GM23338 (cell line): ENCODE data around the gene FBXL20. TPM values are rescaled to one million over a fixed set of nuclear protein-coding genes. Genes with fewer than 3 reads are reported as not detected.

Experiments
- ATAC-seq: fragments of 200-7000 bp; cut with Tn5 transposase; 3 replicates; pipeline ENCODE4 v1.9.1; 2020
- DNase-seq: peaks from one replicate; pipeline ENCODE4 v3.0.0-alpha.2; 2015; ENCODE audit warnings: low spot score
- H2AFZ ChIP-seq: fragments of 200-600 bp; sonication (generic); 2 replicates; pipeline ENCODE4 v1.8.0; 2016; ENCODE audit warnings: antibody characterized with exemption, mild to moderate bottlenecking, moderate library complexity
- H3F3A ChIP-seq: fragments of 200-600 bp; sonication (generic); replicated peaks from 2 replicates; pipeline ENCODE4 v1.8.0; 2017; ENCODE audit warnings: antibody characterized with exemption, mixed run types, low read depth
- H3K27ac ChIP-seq: fragments of 200-600 bp; sonication (generic); 2 replicates; pipeline ENCODE4 v1.6.1; 2016; ENCODE audit warnings: low read depth
- H3K27me3 ChIP-seq: fragments of 200-600 bp; sonication (generic); 2 replicates; pipeline ENCODE4 v1.8.0; 2016; ENCODE audit warnings: mild to moderate bottlenecking, mixed run types, moderate library complexity; ENCODE audit not compliant: insufficient read depth
- H3K36me3 ChIP-seq: fragments of 200-600 bp; sonication (generic); 2 replicates; pipeline ENCODE4 v1.8.0; 2016; ENCODE audit warnings: mild to moderate bottlenecking; ENCODE audit not compliant: insufficient read depth
- H3K4me1 ChIP-seq: fragments of 200-600 bp; sonication (generic); 2 replicates; pipeline ENCODE4 v1.8.0; 2016; ENCODE audit warnings: mild to moderate bottlenecking, moderate library complexity; ENCODE audit not compliant: insufficient read depth
- H3K4me2 ChIP-seq: fragments of 200-600 bp; sonication (generic); 2 replicates; pipeline ENCODE4 v1.7.1; 2017; ENCODE audit warnings: mixed run types
- H3K4me3 ChIP-seq: fragments of 200-600 bp; sonication (generic); 2 replicates; pipeline ENCODE4 v1.6.1; 2016; ENCODE audit warnings: mixed run types
- H3K79me2 ChIP-seq: fragments of 200-600 bp; sonication (generic); replicated peaks from 2 replicates; pipeline ENCODE4 v1.8.0; 2017; ENCODE audit warnings: mild to moderate bottlenecking; ENCODE audit not compliant: insufficient read depth
- H3K9me2 ChIP-seq: fragments of 200-600 bp; sonication (generic); 2 replicates; pipeline ENCODE4 v1.8.0; 2017; ENCODE audit not compliant: insufficient read depth
- H4K20me1 ChIP-seq: fragments of 200-600 bp; sonication (generic); replicated peaks from 2 replicates; pipeline ENCODE4 v1.8.0; 2017; ENCODE audit warnings: mild to moderate bottlenecking; ENCODE audit not compliant: insufficient read depth
- H3K27ac Mint-ChIP-seq: 2 replicates; pipeline ENCODE4 v1.8.0; 2020; ENCODE audit warnings: inconsistent platforms, mild to moderate bottlenecking, moderate library complexity, mixed read lengths
- H3K27me3 Mint-ChIP-seq: 3 replicates; pipeline ENCODE4 v1.8.0; 2022; ENCODE audit warnings: low read depth, mild to moderate bottlenecking, moderate library complexity, mixed read lengths, inconsistent platforms; ENCODE audit not compliant: insufficient read depth, poor library complexity
- H3K36me3 Mint-ChIP-seq: 3 replicates; pipeline ENCODE4 v1.8.0; 2021; ENCODE audit warnings: low read depth, mild to moderate bottlenecking, inconsistent platforms, moderate library complexity, mixed read lengths
- H3K4me1 Mint-ChIP-seq: 3 replicates; pipeline ENCODE4 v1.8.0; 2020; ENCODE audit warnings: mild to moderate bottlenecking, inconsistent platforms, mixed read lengths
- H3K4me3 Mint-ChIP-seq: 3 replicates; pipeline ENCODE4 v1.8.0; 2021; ENCODE audit warnings: moderate library complexity, mild to moderate bottlenecking, inconsistent platforms, mixed read lengths
- H3K9me3 Mint-ChIP-seq: 3 replicates; pipeline ENCODE4 v1.8.0; 2020; ENCODE audit warnings: moderate library complexity, mild to moderate bottlenecking, inconsistent platforms, mixed read lengths
- CREB1 ChIP-seq: fragments of 250-450 bp; sonication (Bioruptor Pico); IDR thresholded peaks from 2 replicates; pipeline ENCODE4 v1.5.0; 2020; ENCODE audit warnings: low read depth, mild to moderate bottlenecking, moderate library complexity
- EZH2 ChIP-seq: fragments of 200-600 bp; sonication (generic); IDR thresholded peaks from one replicate; pipeline ENCODE4 v1.8.0; 2017; ENCODE audit warnings: antibody characterized with exemption, mild to moderate bottlenecking, low read depth; ENCODE audit not compliant: unreplicated experiment
- EZH2phosphoT487 ChIP-seq: fragments of 200-600 bp; sonication (generic); IDR thresholded peaks from one replicate; pipeline ENCODE4 v1.8.1; 2018; ENCODE audit warnings: antibody characterized with exemption; ENCODE audit not compliant: unreplicated experiment
- JUNB ChIP-seq: IDR thresholded peaks from one replicate; pipeline ENCODE4 v1.6.1; 2016; ENCODE audit warnings: antibody characterized with exemption; ENCODE audit not compliant: unreplicated experiment
- NANOG ChIP-seq: IDR thresholded peaks from 2 replicates; pipeline ENCODE4 v1.6.1; 2016; ENCODE audit warnings: antibody characterized with exemption, borderline replicate concordance
- POLR2AphosphoS5 ChIP-seq: IDR thresholded peaks from 2 replicates; pipeline ENCODE4 v1.6.1; 2016; ENCODE audit warnings: antibody characterized with exemption, low read depth
- STAT1 ChIP-seq: IDR thresholded peaks from one replicate; pipeline ENCODE4 v1.6.1; 2016; ENCODE audit warnings: antibody characterized with exemption; ENCODE audit not compliant: unreplicated experiment
- ZNF114 ChIP-seq: fragments of 250-450 bp; sonication (Bioruptor Pico); IDR thresholded peaks from 2 replicates; pipeline ENCODE4 v1.5.0; 2020; ENCODE audit warnings: mild to moderate bottlenecking, moderate library complexity
- ZNF331 ChIP-seq: fragments of 250-450 bp; sonication (Bioruptor Pico); IDR thresholded peaks from 2 replicates; pipeline ENCODE4 v1.5.0; 2020; ENCODE audit warnings: low read depth, mild to moderate bottlenecking, moderate library complexity
- polyA plus RNA-seq: library from polyadenylated mRNA; unstranded; fragments of >200 nt; fragmentation: Nextera tagmentation; extraction: Ambion mirVana; gene quantifications from 2 replicates; pipeline ENCODE4 v1.2.1, GENCODE V29; 2016
- total RNA-seq: library from RNA; depleted of rRNA; stranded (reverse); fragments of >200 nt; shearing (Covaris generic); gene quantifications from 2 replicates; pipeline ENCODE4 v1.2.3, GENCODE V29; 2014
- TF ChIP-seq, protein P1 (sequence below), 2 experiments: fragments of 200-600 bp in 1 of 2; sonication (generic) in 1 of 2; conservative IDR thresholded peaks; 2 replicates each; pipeline versions ENCODE4 v1.5.1 to v1.6.1; 2016 to 2017; ENCODE audit warnings: antibody characterized with exemption in 2 of 2, low read depth in 2 of 2, mild to moderate bottlenecking in 2 of 2, moderate library complexity in 1 of 2
- TF ChIP-seq, protein P2 (sequence below): fragments of 250-450 bp; sonication (Bioruptor Pico); IDR thresholded peaks from 2 replicates; pipeline ENCODE4 v1.5.0; 2020; ENCODE audit warnings: mild to moderate bottlenecking, moderate library complexity
- TF ChIP-seq, protein P3 (sequence below): IDR thresholded peaks from 2 replicates; pipeline ENCODE4 v1.6.1; 2016; ENCODE audit warnings: antibody characterized with exemption
- TF ChIP-seq, protein P4 (sequence below): IDR thresholded peaks from one replicate; pipeline ENCODE4 v1.6.1; 2018; ENCODE audit warnings: antibody characterized with exemption; ENCODE audit not compliant: unreplicated experiment

The FBXL20 gene
- total and polyA plus RNA-seq, 2 experiments from 2014 or later, result 2.9 to 6.9 TPM

DNA sequence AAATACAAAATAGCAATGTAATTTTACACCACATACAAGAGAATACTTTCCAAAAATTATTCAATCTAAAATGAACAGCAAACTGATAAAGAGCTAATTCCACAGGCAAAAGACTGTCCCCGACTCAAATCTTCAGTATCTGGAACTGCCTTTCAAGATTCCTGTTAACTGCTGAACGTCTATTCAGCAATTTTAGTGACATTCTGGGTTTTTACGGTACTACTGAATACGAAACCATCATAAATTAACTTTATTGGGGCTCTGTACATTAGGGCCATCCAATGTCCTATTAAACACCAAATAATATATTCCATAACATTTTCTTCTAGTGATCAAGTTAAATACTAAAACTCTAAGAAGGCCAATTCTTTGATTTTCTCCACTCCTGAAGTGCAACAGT is 1.6 kb downstream of the FBXL20 start:
- H3K27me3 ChIP-seq, result no peaks in the 10 kb centered on the region
- H3K36me3 ChIP-seq, result no peaks in the 10 kb centered on the region
- H2AFZ ChIP-seq, result no peak overlapping the region
- TF ChIP-seq EZH2 (no peak), CREB1 (CRISPR knock-in tag) (no peak), JUNB (no peak), EZH2phosphoT487 (no peak), ZNF114 (CRISPR knock-in tag) (no peak), STAT1 (no peak), NANOG (no peak), POLR2AphosphoS5 (no peak), ZNF331 (CRISPR knock-in tag) (no peak)
- TF ChIP-seq, protein P1, sequence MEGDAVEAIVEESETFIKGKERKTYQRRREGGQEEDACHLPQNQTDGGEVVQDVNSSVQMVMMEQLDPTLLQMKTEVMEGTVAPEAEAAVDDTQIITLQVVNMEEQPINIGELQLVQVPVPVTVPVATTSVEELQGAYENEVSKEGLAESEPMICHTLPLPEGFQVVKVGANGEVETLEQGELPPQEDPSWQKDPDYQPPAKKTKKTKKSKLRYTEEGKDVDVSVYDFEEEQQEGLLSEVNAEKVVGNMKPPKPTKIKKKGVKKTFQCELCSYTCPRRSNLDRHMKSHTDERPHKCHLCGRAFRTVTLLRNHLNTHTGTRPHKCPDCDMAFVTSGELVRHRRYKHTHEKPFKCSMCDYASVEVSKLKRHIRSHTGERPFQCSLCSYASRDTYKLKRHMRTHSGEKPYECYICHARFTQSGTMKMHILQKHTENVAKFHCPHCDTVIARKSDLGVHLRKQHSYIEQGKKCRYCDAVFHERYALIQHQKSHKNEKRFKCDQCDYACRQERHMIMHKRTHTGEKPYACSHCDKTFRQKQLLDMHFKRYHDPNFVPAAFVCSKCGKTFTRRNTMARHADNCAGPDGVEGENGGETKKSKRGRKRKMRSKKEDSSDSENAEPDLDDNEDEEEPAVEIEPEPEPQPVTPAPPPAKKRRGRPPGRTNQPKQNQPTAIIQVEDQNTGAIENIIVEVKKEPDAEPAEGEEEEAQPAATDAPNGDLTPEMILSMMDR (conservative IDR thresholded peaks at IDR 0.05; ENCODE audit: low read depth in 2 of 2), result no peak
- TF ChIP-seq, protein P2, sequence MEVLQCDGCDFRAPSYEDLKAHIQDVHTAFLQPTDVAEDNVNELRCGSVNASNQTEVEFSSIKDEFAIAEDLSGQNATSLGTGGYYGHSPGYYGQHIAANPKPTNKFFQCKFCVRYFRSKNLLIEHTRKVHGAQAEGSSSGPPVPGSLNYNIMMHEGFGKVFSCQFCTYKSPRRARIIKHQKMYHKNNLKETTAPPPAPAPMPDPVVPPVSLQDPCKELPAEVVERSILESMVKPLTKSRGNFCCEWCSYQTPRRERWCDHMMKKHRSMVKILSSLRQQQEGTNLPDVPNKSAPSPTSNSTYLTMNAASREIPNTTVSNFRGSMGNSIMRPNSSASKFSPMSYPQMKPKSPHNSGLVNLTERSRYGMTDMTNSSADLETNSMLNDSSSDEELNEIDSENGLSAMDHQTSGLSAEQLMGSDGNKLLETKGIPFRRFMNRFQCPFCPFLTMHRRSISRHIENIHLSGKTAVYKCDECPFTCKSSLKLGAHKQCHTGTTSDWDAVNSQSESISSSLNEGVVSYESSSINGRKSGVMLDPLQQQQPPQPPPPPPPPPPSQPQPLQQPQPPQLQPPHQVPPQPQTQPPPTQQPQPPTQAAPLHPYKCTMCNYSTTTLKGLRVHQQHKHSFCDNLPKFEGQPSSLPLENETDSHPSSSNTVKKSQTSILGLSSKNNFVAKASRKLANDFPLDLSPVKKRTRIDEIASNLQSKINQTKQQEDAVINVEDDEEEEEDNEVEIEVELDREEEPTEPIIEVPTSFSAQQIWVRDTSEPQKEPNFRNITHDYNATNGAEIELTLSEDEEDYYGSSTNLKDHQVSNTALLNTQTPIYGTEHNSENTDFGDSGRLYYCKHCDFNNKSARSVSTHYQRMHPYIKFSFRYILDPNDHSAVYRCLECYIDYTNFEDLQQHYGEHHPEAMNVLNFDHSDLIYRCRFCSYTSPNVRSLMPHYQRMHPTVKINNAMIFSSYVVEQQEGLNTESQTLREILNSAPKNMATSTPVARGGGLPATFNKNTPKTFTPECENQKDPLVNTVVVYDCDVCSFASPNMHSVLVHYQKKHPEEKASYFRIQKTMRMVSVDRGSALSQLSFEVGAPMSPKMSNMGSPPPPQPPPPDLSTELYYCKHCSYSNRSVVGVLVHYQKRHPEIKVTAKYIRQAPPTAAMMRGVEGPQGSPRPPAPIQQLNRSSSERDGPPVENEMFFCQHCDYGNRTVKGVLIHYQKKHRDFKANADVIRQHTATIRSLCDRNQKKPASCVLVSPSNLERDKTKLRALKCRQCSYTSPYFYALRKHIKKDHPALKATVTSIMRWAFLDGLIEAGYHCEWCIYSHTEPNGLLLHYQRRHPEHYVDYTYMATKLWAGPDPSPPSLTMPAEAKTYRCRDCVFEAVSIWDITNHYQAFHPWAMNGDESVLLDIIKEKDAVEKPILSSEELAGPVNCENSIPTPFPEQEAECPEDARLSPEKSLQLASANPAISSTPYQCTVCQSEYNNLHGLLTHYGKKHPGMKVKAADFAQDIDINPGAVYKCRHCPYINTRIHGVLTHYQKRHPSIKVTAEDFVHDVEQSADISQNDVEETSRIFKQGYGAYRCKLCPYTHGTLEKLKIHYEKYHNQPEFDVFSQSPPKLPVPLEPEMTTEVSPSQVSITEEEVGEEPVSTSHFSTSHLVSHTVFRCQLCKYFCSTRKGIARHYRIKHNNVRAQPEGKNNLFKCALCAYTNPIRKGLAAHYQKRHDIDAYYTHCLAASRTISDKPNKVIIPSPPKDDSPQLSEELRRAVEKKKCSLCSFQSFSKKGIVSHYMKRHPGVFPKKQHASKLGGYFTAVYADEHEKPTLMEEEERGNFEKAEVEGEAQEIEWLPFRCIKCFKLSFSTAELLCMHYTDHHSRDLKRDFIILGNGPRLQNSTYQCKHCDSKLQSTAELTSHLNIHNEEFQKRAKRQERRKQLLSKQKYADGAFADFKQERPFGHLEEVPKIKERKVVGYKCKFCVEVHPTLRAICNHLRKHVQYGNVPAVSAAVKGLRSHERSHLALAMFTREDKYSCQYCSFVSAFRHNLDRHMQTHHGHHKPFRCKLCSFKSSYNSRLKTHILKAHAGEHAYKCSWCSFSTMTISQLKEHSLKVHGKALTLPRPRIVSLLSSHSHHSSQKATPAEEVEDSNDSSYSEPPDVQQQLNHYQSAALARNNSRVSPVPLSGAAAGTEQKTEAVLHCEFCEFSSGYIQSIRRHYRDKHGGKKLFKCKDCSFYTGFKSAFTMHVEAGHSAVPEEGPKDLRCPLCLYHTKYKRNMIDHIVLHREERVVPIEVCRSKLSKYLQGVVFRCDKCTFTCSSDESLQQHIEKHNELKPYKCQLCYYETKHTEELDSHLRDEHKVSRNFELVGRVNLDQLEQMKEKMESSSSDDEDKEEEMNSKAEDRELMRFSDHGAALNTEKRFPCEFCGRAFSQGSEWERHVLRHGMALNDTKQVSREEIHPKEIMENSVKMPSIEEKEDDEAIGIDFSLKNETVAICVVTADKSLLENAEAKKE, result no peak
- TF ChIP-seq, protein P3, sequence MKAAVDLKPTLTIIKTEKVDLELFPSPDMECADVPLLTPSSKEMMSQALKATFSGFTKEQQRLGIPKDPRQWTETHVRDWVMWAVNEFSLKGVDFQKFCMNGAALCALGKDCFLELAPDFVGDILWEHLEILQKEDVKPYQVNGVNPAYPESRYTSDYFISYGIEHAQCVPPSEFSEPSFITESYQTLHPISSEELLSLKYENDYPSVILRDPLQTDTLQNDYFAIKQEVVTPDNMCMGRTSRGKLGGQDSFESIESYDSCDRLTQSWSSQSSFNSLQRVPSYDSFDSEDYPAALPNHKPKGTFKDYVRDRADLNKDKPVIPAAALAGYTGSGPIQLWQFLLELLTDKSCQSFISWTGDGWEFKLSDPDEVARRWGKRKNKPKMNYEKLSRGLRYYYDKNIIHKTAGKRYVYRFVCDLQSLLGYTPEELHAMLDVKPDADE, result no peak
- TF ChIP-seq, protein P4, sequence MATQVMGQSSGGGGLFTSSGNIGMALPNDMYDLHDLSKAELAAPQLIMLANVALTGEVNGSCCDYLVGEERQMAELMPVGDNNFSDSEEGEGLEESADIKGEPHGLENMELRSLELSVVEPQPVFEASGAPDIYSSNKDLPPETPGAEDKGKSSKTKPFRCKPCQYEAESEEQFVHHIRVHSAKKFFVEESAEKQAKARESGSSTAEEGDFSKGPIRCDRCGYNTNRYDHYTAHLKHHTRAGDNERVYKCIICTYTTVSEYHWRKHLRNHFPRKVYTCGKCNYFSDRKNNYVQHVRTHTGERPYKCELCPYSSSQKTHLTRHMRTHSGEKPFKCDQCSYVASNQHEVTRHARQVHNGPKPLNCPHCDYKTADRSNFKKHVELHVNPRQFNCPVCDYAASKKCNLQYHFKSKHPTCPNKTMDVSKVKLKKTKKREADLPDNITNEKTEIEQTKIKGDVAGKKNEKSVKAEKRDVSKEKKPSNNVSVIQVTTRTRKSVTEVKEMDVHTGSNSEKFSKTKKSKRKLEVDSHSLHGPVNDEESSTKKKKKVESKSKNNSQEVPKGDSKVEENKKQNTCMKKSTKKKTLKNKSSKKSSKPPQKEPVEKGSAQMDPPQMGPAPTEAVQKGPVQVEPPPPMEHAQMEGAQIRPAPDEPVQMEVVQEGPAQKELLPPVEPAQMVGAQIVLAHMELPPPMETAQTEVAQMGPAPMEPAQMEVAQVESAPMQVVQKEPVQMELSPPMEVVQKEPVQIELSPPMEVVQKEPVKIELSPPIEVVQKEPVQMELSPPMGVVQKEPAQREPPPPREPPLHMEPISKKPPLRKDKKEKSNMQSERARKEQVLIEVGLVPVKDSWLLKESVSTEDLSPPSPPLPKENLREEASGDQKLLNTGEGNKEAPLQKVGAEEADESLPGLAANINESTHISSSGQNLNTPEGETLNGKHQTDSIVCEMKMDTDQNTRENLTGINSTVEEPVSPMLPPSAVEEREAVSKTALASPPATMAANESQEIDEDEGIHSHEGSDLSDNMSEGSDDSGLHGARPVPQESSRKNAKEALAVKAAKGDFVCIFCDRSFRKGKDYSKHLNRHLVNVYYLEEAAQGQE, result no peak
- no peak overlapping the region for H3K27ac ChIP-seq
- no peak overlapping the region for H3K4me3 ChIP-seq
- H3K4me1 ChIP-seq, result no peaks in the 10 kb centered on the region; the same call in none of the 2 replicates
- DNase-seq (no peak), ATAC-seq (no peak)
- H4K20me1 ChIP-seq, result peaks cover 13% of the 10 kb centered on the region; the same call in 1 of the 2 replicates
- H3K9me3 Mint-ChIP-seq, result no peaks in the 10 kb centered on the region; the same call in 2 of the 3 replicates
- H3K4me2 ChIP-seq, result no peak overlapping the region
- no peaks in the 10 kb centered on the region; the same call in 2 of the 3 replicates for H3K36me3 Mint-ChIP-seq
- H3F3A ChIP-seq, result peaks cover 7% of the 10 kb centered on the region; the same call in 1 of the 2 replicates
- H3K4me1 Mint-ChIP-seq, result peaks cover 7% of the 10 kb centered on the region
- H3K9me2 ChIP-seq, result no peaks in the 10 kb centered on the region
- H3K79me2 ChIP-seq, result peaks cover 17% of the 10 kb centered on the region
- H3K4me3 Mint-ChIP-seq, result peak overlapping the region; percentile 93
- H3K27ac Mint-ChIP-seq, result no peak overlapping the region
- peaks cover 12% of the 10 kb centered on the region for H3K27me3 Mint-ChIP-seq
